Muscle layer of duodenum (tissue), 2 donors: ENCODE results near the gene SOX18.
"Not testable (repeated sequence)": the region's sequence is repeated elsewhere in the genome, so short reads cannot be mapped to it uniquely, and the experiment has no call there.

Source experiments
- H3K27ac ChIP-seq: one replicate; pipeline ENCODE4 v1.7.0; 2013; ENCODE audit warnings: mild to moderate bottlenecking, low read length
- H3K27me3 ChIP-seq: one replicate; pipeline ENCODE4 v1.7.0; 2013; ENCODE audit warnings: low read depth, mild to moderate bottlenecking, control low read depth, low read length
- H3K36me3 ChIP-seq, 2 donors: one replicate each; pipeline ENCODE4 v1.7.0; 2013; ENCODE audit warnings: low read length in 2 of 2, control low read depth in 1 of 2, mild to moderate bottlenecking in 1 of 2; ENCODE audit not compliant: insufficient read depth in 2 of 2, control insufficient read depth in 1 of 2
- H3K4me1 ChIP-seq, 2 donors: one replicate each; pipeline ENCODE4 v1.7.0; 2013; ENCODE audit warnings: low read length in 2 of 2, mild to moderate bottlenecking in 2 of 2, control low read depth in 1 of 2, moderate library complexity in 1 of 2; ENCODE audit not compliant: insufficient read depth in 2 of 2, control insufficient read depth in 1 of 2
- H3K4me3 ChIP-seq, 2 donors: one replicate each; pipeline ENCODE4 v1.7.0; 2013; ENCODE audit warnings: low read length in 2 of 2, low read depth in 1 of 2, mild to moderate bottlenecking in 1 of 2
- H3K9me3 ChIP-seq, 2 donors: one replicate each; pipeline ENCODE4 v1.7.0; 2013; ENCODE audit warnings: low read length in 2 of 2, control low read depth in 1 of 2, mild to moderate bottlenecking in 1 of 2; ENCODE audit not compliant: control insufficient read depth in 1 of 2
- donor health status: healthy.

Gene SOX18

DNA sequence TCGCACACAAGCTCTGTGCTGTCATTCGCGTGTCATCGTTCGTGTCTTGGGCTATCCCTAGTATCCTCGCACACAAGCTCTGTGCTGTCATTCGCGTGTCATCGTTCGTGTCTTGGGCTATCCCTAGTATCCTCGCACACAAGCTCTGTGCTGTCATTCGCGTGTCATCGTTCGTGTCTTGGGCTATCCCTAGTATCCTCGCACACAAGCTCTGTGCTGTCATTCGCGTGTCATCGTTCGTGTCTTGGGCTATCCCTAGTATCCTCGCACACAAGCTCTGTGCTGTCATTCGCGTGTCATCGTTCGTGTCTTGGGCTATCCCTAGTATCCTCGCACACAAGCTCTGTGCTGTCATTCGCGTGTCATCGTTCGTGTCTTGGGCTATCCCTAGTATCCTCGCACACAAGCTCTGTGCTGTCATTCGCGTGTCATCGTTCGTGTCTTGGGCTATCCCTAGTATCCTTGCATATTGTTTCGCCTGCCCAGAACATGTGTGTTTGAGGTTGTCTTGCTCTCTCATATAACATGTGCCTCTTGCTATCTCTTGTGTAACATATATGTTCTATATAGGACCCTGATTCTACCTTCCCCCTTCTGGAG is 37.9 kb upstream of the SOX18 start:
- H3K27ac ChIP-seq, H3K9me3 ChIP-seq, H3K4me3 ChIP-seq, H3K36me3 ChIP-seq: not testable (repeated sequence)
- H3K27me3 ChIP-seq: peaks cover 14% of the 10 kb centered on the region
- H3K4me1 ChIP-seq: peaks cover 0 to 21% of the 10 kb centered on the region in 2 donors

DNA sequence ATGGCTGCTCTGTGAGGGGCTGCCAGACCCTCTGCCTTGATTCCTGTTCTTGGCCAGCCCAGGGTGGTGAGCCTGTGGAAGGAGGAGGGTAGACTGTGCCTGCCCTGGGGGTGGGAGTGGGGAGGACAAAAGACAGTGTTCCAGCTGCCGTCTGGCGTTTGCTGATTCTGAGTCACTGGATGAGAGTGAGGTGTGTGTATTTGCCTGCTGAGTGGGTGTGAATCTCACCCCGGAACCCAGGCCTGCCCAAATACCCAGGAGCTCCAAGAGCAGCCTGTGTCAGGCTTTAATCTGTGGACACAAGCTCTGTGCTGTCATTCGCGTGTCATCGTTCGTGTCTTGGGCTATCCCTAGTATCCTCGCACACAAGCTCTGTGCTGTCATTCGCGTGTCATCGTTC is 37.4 kb upstream of the SOX18 start:
- Histone ChIP-seq H3K36me3 (no peaks in the 10 kb centered on the region), H3K4me1 (peaks cover 0 to 26% of the 10 kb centered on the region in 2 donors), H3K4me3 (no peak overlapping the region), H3K9me3 (peaks cover 0 to 7% of the 10 kb centered on the region in 2 donors), H3K27me3 (peaks cover 14% of the 10 kb centered on the region), H3K27ac (no peak overlapping the region)

DNA sequence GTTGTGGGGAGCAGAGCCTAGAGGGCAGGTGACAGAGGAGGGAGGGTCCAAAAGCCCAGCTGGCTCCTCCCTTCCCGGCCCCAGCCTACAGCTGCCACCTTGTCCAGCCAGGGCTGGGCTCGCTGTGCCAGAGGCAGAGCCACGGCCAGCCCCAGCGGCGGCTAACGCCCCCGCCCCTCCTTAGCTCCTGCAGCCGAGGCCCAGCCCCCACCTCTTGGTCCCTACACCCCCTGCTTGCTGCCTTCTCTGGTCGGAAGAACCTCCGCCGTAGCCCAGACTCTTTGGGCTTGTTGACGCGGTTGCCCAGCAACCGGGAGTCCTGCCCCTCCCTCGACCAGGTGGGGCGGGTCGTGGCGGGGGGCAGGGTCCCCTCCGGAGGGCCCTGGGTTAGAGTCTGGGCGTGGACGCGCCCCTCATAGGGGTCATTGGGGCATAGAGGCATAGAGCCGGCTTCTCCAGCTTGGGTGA is 35.3 kb upstream of the SOX18 start:
- Histone ChIP-seq H3K27me3 (peaks cover 14% of the 10 kb centered on the region), H3K9me3 (peaks cover 0 to 7% of the 10 kb centered on the region in 2 donors), H3K4me3 (no peak overlapping the region), H3K27ac (no peak overlapping the region), H3K36me3 (no peaks in the 10 kb centered on the region), H3K4me1 (peaks cover 0 to 26% of the 10 kb centered on the region in 2 donors)

DNA sequence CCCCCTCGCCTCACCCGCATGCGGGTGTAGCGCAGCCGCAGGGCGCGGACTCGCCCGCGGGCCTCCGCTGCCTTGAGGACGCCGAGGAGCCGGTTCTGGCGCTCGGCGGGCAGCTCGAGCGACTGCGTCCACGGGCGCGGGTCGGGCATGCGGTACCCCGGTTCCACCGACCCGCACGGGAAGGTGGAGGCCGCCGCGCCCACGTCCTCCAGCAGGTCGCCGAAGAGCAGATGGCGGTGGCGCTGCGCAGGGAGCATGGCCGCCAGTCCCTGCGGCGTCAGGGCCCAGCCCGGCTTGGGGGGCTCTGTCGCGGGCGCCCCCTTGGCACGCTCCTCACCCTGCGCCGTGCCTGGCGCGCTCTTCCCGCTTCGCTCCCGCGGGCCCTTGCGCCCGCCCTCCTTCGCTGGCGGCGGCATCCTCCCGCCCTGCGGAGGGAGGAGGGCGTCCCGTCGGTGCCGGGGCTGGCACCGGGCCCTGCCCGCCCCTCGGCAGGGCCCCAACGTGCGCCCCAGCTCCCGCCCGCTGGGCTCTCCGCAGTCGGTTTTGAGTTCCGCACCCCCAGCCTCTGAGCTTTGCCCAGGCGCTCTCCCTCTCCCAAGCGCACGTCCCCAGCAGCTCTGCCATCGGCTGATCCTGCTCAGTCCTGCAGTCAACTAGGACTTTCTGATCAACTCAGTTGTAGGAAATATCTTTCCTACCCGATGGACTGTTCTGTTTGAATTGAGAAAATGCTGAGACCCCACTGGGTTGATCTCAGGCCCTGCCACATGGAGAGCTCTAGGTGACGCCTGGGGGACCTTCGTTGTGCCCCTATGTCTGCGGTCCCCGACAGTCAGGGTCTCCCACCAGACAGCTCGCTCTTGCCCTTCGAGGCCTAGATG is 34.6 kb upstream of the SOX18 start, which contains the start of gene LKAAEAR1:
Gene LKAAEAR1 (minus strand): TSS at position 595 of the 881 bp plus-strand sequence. CDS start 179 bp downstream, at position 416.
- H3K4me1 ChIP-seq: peaks cover 2 to 30% of the 10 kb centered on the region in 2 donors
- peak within 1 kb of the TSS in 1 of 2 donors; percentile 67 for H3K4me3 ChIP-seq
- H3K9me3 ChIP-seq: peaks cover 0 to 7% of the 10 kb centered on the region in 2 donors
- peaks cover 14% of the 10 kb centered on the region for H3K27me3 ChIP-seq
- no peak within 1 kb of the TSS for H3K27ac ChIP-seq
- no peaks in the 10 kb centered on the region for H3K36me3 ChIP-seq

DNA sequence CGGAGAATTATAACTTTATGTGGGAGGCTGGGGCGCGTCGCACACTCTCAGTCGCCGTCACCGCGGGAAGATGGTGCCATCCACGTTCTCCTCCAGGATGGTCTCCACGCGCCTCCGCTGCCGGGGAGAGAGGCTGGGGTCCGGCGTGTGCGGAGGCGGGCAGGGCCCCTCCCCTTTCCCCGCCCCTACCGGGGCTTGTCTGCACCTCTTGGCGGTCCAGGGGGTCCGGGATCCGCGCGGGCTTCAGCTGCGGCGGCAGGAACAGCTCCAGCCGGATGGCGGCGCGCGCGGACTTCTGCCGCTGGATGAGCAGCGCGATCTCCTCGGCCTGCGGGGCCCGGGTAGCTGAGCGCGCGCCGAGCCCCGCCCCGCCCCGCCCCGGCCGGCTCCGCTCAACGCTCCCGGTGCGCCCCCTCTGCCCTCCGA is 34.0 kb upstream of the SOX18 start:
- H3K27ac ChIP-seq: no peak overlapping the region
- H3K4me3 ChIP-seq: peak overlapping the region in 1 of 2 donors; percentile 67
- H3K27me3 ChIP-seq: peaks cover 14% of the 10 kb centered on the region
- peaks cover 0 to 7% of the 10 kb centered on the region in 2 donors for H3K9me3 ChIP-seq
- H3K36me3 ChIP-seq: no peaks in the 10 kb centered on the region
- peaks cover 8 to 36% of the 10 kb centered on the region in 2 donors for H3K4me1 ChIP-seq

DNA sequence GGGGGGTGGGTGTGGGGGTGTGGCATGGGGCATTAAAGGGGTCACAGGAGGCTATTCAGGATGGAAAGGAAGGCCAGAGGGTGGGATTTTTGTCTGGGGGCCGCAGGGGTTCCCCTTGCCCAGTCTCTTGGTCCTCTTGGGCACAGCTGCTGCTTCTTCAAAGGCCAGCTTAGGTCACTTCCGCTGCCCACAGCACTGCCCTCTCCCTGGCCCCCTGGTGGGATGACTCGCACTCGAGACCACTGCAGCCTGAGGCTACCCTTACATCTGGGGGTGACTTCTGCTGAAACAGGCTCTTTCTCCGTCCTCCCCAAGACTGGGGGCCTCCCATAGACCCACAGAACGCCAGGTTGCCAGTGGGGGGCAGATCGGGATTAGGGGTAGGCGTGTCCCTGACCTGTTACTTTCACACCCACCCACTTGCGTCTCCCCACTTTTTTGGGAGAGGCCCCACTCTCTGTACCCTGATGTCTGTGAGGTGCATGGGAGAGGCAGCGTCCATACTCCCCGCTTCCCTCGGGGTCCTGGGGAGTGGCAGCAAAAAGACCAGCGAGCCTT is 33.5 kb upstream of the SOX18 start:
- H3K4me1 ChIP-seq: peaks cover 8 to 36% of the 10 kb centered on the region in 2 donors

DNA sequence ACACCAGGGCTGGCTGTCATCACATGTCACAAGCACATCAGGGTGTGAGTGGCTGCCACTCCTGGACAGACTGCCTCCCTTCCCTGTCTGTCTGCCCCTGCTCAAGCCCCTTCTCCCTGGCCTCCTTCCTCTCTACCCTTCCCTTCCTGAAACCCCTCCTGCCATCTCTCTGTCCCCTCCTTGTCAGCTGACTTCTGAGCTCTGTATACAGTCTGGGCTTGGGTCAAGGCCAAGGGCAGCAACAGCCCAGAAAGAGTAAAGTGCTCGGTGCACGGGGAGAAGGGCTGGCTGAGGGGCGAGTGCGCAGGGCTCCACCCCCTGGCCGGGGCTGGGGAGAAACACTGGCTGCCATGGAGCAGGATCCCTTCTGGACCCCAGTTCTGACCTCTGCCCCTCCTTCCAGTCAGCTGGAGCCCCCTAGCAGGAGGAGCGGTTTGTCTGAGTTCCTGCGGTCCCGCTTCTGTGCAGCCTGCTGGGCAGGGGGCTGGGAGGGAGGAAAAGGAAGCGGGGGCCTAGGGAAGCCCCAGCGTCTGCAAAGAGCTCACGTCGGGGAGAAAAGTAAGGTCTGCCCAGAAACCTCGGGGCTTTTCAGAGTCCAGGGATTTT is 32.8 kb upstream of the SOX18 start:
- Histone ChIP-seq H3K4me1 (peaks cover 8 to 36% of the 10 kb centered on the region in 2 donors), H3K27me3 (peaks cover 14% of the 10 kb centered on the region), H3K27ac (no peak overlapping the region)

More for the DNA sequence above, 33.5 kb upstream of the SOX18 start:
- H3K27me3 ChIP-seq: peaks cover 14% of the 10 kb centered on the region
- H3K9me3 ChIP-seq: peaks cover 0 to 7% of the 10 kb centered on the region in 2 donors
- peak overlapping the region in 1 of 2 donors; percentile 67 for H3K4me3 ChIP-seq
- no peak overlapping the region for H3K27ac ChIP-seq
- no peaks in the 10 kb centered on the region for H3K36me3 ChIP-seq

DNA sequence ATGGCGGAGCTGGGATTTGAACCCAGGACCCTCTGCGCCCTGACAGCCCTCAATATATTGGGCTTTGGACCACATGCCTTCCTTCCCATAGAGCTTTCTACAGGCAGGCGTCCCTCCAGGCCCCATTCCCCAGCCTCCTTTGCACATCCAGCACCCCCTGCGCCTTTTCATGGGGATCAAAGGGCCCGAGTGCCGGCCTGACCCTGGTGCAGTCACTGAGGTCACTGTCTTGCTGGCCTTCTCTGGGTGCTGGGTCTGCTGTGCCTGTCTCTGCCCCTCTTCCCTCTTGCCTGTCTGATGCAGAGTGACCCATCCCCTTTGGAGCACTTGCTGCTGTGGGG is 32.2 kb upstream of the SOX18 start:
- no peaks in the 10 kb centered on the region for H3K9me3 ChIP-seq
- peaks cover 14% of the 10 kb centered on the region for H3K27me3 ChIP-seq
- no peaks in the 10 kb centered on the region for H3K36me3 ChIP-seq
- H3K4me3 ChIP-seq: no peak overlapping the region
- H3K27ac ChIP-seq: no peak overlapping the region
- peaks cover 8 to 36% of the 10 kb centered on the region in 2 donors for H3K4me1 ChIP-seq

More for the DNA sequence above, 32.8 kb upstream of the SOX18 start:
- Histone ChIP-seq H3K9me3 (peaks cover 0 to 2% of the 10 kb centered on the region in 2 donors), H3K36me3 (no peaks in the 10 kb centered on the region), H3K4me3 (no peak overlapping the region)

GRCh38 chr20:64080813-64081623 is 31.6 kb upstream of the SOX18 start:
- Histone ChIP-seq H3K4me3 (peak overlapping the region in 1 of 2 donors; percentile 61), H3K27me3 (peaks cover 14% of the 10 kb centered on the region), H3K27ac (no peak overlapping the region), H3K4me1 (peaks cover 8 to 36% of the 10 kb centered on the region in 2 donors), H3K36me3 (no peaks in the 10 kb centered on the region), H3K9me3 (no peaks in the 10 kb centered on the region)

DNA sequence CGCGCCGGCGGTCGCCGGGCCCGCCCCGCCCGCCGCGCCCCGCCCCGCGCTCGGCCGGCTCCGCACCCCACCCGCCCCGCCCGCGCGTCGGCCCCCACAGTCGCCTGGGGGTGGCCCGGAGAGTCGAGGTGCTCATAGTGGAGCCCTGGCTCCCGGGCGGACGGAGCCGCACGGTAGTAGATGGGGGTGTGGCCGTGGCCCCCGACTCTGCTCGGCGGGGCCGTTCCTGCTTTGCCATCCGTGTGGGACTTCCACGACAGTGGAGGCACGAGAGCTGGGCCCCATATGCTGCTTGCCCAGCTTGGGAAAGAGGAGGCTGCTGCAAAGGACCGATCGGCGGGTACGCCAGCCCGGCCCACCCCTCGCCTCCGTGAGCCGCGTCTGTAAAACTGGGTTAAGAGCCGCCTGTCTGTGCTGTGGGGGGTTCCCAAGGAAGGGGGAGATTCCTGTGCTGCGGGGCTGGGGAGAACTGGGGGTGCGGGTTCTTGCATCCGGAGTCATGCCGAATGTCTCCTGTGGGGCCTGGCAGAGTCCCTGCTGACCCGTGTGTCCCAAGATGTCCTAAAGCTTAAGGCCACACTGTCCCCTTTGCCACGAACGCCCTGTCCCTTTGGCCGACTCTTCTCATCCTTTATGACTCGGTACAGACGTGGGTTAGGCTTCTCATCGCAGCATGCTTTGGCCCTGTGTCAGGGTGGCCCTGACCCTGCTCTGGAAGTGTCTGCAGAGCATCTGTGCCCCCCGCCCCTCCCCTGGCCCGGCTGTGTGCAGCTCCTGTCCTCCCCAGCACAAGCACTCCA is 30.8 kb upstream of the SOX18 start, which contains the start of gene OPRL1:
Gene OPRL1 (plus strand): TSS at position 70 of the 800 bp plus-strand sequence. CDS start 12,639 bp downstream, outside the sequence.
- Histone ChIP-seq H3K9me3 (no peaks in the 10 kb centered on the region), H3K4me1 (peaks cover 8 to 36% of the 10 kb centered on the region in 2 donors), H3K36me3 (no peaks in the 10 kb centered on the region), H3K4me3 (peak within 1 kb of the TSS; percentile 57 to 82), H3K27me3 (peaks cover 13% of the 10 kb centered on the region), H3K27ac (peak within 1 kb of the TSS; percentile 39)
